Left forelimb (tissue), 1 donor: Measurements from ENCODE around the gene ANKRD13D.
A peak's percentile ranks its signal among the peaks of the same experiment; 100 is the strongest.
"Not testable (repeated sequence)": the region's sequence is repeated elsewhere in the genome, so short reads cannot be mapped to it uniquely, and the experiment has no call there.

Experiments
- DNase-seq: peaks from one replicate; pipeline ENCODE4 v3.0.0-alpha.2; 2018; ENCODE audit warnings: low spot score

ANKRD13D gene

GRCh38 chr11:67317205-67317887, 28.2 kb downstream of the ANKRD13D start:
- peak; percentile 98 for DNase-seq

- no peak for DNase-seq
Observed at GRCh38 chr11:67317888-67318555, 28.9 kb downstream of the ANKRD13D start.

GRCh38 chr11:67318876-67319275, 29.8 kb downstream of the ANKRD13D start:
- DNase-seq: not testable (repeated sequence)

- DNase-seq: no peak
Observed at GRCh38 chr11:67320011-67320410, 30.9 kb downstream of the ANKRD13D start.

- DNase-seq: no peak
Observed at GRCh38 chr11:67320691-67321090, 31.6 kb downstream of the ANKRD13D start.

- no peak for DNase-seq
Observed at GRCh38 chr11:67321313-67321871, 32.3 kb downstream of the ANKRD13D start.

GRCh38 chr11:67322049-67322448, 32.9 kb downstream of the ANKRD13D start:
- no peak for DNase-seq

GRCh38 chr11:67323526-67323925, 34.4 kb downstream of the ANKRD13D start:
- DNase-seq: no peak

GRCh38 chr11:67332081-67332691, 43.1 kb downstream of the ANKRD13D start:
- no peak for DNase-seq

GRCh38 chr11:67337257-67337656, 48.2 kb downstream of the ANKRD13D start:
- no peak for DNase-seq

- DNase-seq: no peak
Observed at GRCh38 chr11:67344264-67344663, 55.2 kb downstream of the ANKRD13D start.

GRCh38 chr11:67345247-67345919, 56.3 kb downstream of the ANKRD13D start:
- no peak for DNase-seq

- DNase-seq: no peak
Observed at GRCh38 chr11:67345920-67346819, 57.1 kb downstream of the ANKRD13D start.

- DNase-seq: no peak
Observed at GRCh38 chr11:67347964-67348749, 59.1 kb downstream of the ANKRD13D start.

- DNase-seq: no peak
Observed at GRCh38 chr11:67349036-67349435, 59.9 kb downstream of the ANKRD13D start.

- DNase-seq: no peak
Observed at GRCh38 chr11:67349457-67349856, 60.4 kb downstream of the ANKRD13D start.

- no peak for DNase-seq
Observed at GRCh38 chr11:67349928-67350465, 60.9 kb downstream of the ANKRD13D start.

- no peak for DNase-seq
Observed at GRCh38 chr11:67351275-67352005, 62.3 kb downstream of the ANKRD13D start.
